H1 (cell line): ENCODE results near the gene HOTAIR.

ENCODE experiments used
- JUN ChIP-seq: IDR thresholded peaks from 2 replicates; pipeline ENCODE4 v1.6.1; 2011; ENCODE audit warnings: low read depth, mild to moderate bottlenecking, improper control_type of control experiment, low read length
- MAFK ChIP-seq: IDR thresholded peaks from 2 replicates; pipeline ENCODE4 v1.6.1; 2012; ENCODE audit warnings: low read depth, mild to moderate bottlenecking, improper control_type of control experiment, low read length
- POLR2A ChIP-seq, 2 experiments: IDR thresholded peaks; 1 replicate in 1 of 2; 2 replicates in 1 of 2; pipeline ENCODE4 v1.6.1; 2011; ENCODE audit warnings: low read depth in 2 of 2, low read length in 2 of 2, mild to moderate bottlenecking in 2 of 2; ENCODE audit errors: control extremely low read depth in 1 of 2
- POLR2AphosphoS5 ChIP-seq: IDR thresholded peaks from 2 replicates; pipeline ENCODE4 v1.6.1; 2011; ENCODE audit warnings: low read depth, low read length
- RFX5 ChIP-seq: IDR thresholded peaks from 2 replicates; pipeline ENCODE4 v1.6.1; 2011; ENCODE audit warnings: low read depth, low read length, improper control_type of control experiment, borderline replicate concordance
- SIRT6 ChIP-seq: IDR thresholded peaks from one replicate; pipeline ENCODE4 v1.7.1; 2012; ENCODE audit warnings: low read length, inconsistent platforms
- TF ChIP-seq, protein P1 (sequence below), 3 experiments: IDR thresholded peaks; 1 replicate in 2 of 3; 2 replicates in 1 of 3; pipeline versions ENCODE4 v1.5.1 to v1.6.1; 2011; ENCODE audit warnings: low read length in 3 of 3, mild to moderate bottlenecking in 3 of 3, inconsistent platforms in 2 of 3, low read depth in 1 of 3, moderate library complexity in 1 of 3; ENCODE audit not compliant: insufficient read depth in 1 of 3; ENCODE audit errors: control extremely low read depth in 1 of 3

DNA sequence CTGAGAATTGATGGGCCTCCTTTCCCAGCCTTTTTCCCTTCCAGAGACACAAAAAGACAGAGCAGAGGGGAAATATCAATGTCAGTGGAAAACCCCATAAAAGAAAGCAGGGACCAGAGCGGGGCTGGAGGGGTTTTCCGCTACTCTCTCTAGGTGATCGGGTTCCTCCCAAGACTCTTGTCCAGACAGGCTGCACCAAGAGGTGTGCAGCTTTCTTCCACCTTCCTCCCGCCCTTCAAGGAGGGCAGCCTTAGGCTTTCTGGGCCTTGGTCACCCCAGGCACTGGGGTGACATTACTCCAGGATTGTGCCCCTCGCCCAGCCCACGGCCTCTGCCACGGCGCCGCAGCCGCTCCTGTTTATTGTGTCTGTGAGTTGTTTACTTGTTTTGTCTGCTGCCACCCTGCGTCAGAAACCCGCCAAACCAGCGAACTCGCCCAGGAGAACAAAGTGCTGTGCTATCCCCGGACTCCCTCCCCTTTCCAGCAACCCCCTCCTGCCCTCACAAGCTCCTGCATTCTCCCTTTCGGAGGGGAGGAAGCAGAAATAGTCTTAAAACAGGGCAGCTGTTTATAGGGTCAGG, 46.8 kb upstream of the HOTAIR start:
- TF ChIP-seq MAFK (no peak), POLR2A (IDR thresholded peaks at IDR 0.05; ENCODE audit: control extremely low read depth in 1 of 2, low read depth in 2 of 2, low read length in 2 of 2) (no peak), SIRT6 (no peak), JUN (no peak), POLR2AphosphoS5 (no peak), RFX5 (no peak)
- TF ChIP-seq, protein P1, sequence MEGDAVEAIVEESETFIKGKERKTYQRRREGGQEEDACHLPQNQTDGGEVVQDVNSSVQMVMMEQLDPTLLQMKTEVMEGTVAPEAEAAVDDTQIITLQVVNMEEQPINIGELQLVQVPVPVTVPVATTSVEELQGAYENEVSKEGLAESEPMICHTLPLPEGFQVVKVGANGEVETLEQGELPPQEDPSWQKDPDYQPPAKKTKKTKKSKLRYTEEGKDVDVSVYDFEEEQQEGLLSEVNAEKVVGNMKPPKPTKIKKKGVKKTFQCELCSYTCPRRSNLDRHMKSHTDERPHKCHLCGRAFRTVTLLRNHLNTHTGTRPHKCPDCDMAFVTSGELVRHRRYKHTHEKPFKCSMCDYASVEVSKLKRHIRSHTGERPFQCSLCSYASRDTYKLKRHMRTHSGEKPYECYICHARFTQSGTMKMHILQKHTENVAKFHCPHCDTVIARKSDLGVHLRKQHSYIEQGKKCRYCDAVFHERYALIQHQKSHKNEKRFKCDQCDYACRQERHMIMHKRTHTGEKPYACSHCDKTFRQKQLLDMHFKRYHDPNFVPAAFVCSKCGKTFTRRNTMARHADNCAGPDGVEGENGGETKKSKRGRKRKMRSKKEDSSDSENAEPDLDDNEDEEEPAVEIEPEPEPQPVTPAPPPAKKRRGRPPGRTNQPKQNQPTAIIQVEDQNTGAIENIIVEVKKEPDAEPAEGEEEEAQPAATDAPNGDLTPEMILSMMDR (IDR thresholded peaks at IDR 0.05; ENCODE audit: control extremely low read depth in 1 of 3, insufficient read depth in 1 of 3, low read depth in 1 of 3, low read length in 3 of 3): peak; percentile 31 to 47 (median 42)
